Measurements from ENCODE around the gene CCDC136. TPM values are rescaled to one million over a fixed set of nuclear protein-coding genes. Genes with fewer than 3 reads are reported as not detected.

The CCDC136 gene
- polyA plus RNA-seq, 4 donors = 0.22 to 4.5 (median 1.5) TPM

DNA sequence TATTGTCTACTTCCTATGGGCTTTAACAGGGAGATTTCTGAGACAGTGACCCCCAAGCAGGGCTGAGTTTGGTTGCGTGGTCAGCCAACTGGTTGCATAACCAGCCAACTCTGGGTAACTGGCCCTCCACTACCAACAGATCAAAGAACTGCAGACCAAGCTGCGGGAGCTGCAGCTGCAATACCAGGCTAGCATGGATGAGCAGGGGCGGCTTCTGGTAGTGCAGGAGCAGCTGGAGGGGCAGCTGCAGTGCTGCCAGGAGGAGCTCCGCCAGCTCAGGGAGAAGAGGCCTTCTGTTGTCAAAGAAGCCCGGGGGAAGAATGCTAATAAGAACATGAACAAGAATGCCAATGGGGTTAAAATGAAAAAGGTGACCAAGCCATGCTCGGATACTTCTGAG lies 22.7 kb downstream of the CCDC136 start:
- WGBS, 3 donors = 86 to 90% (median 88%) methylated on average over 6 of the region's 6 CpGs
- DNase-seq (no peak), FAIRE-seq (no peak)
- Histone ChIP-seq H3K36me3 (ENCODE audit: control insufficient read depth in 3 of 3, insufficient read depth in 2 of 3, low read depth in 1 of 3, low read length in 3 of 3) (peaks cover 0 to 6% (median 0%) of the 10 kb centered on the region in 3 donors), H3K27me3 (ENCODE audit: control insufficient read depth in 3 of 3, insufficient read depth in 3 of 3, low read length in 3 of 3) (no peaks in the 10 kb centered on the region), H3K4me1 (ENCODE audit: control insufficient read depth in 3 of 3, insufficient read depth in 2 of 3, low read depth in 1 of 3, low read length in 2 of 3) (peaks cover 0 to 9% (median 0%) of the 10 kb centered on the region in 3 donors), H3K4me3 (ENCODE audit: low read depth in 1 of 3, low read length in 3 of 3) (no peak overlapping the region), H3K27ac (ENCODE audit: low read depth in 1 of 3, low read length in 2 of 3) (no peak overlapping the region), H3K9me3 (ENCODE audit: control insufficient read depth in 2 of 2, insufficient read depth in 1 of 2, low read depth in 1 of 2, low read length in 1 of 2) (no peaks in the 10 kb centered on the region)

DNA sequence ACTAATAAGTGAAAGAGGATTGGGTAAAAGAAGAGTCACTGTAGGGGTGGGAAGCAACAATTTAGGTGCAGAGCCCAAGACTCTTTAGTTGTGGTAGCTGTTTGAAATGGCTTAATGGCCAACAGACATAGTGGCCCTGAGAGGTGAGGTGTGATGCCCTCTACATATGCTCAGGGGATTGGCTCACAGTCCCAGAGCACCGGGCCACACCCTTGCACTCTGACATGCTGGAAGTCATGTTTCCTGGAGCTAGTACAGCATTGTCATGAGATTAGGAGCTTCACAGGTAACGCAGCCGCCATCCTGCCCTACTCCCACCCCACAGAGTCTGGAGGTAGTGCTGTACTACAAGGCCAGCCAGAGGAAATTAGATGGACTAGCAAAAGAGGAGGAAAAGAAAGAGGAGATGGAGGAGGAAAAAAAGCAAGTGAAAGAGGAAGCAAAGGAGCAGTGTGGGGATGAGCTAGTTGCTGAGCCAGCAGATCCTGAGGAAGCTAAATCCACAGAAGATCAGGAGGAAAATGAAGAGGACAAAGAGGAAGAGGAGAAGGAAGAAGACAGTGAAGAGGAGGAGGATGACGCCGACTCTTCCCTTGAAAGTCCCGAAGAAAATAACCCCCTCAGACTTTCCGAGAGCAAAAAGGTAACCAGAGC lies 23.6 kb downstream of the CCDC136 start:
- peak; percentile 28 to 33 for DNase-seq
- H3K4me1 ChIP-seq (ENCODE audit: control insufficient read depth in 3 of 3, insufficient read depth in 2 of 3, low read depth in 1 of 3, low read length in 2 of 3) = peaks cover 0 to 9% (median 0%) of the 10 kb centered on the region in 3 donors
- WGBS, 3 donors = 69 to 79% (median 75%) methylated on average over 7 of the region's 7 CpGs
- no peak overlapping the region for H3K27ac ChIP-seq (ENCODE audit: low read depth in 1 of 3, low read length in 2 of 3)
- FAIRE-seq = no peak
- no peaks in the 10 kb centered on the region for H3K27me3 ChIP-seq (ENCODE audit: control insufficient read depth in 3 of 3, insufficient read depth in 3 of 3, low read length in 3 of 3)
- peaks cover 0 to 4% (median 0%) of the 10 kb centered on the region in 3 donors for H3K36me3 ChIP-seq (ENCODE audit: control insufficient read depth in 3 of 3, insufficient read depth in 2 of 3, low read depth in 1 of 3, low read length in 3 of 3)
- H3K9me3 ChIP-seq (ENCODE audit: control insufficient read depth in 2 of 2, insufficient read depth in 1 of 2, low read depth in 1 of 2, low read length in 1 of 2) = no peaks in the 10 kb centered on the region
- H3K4me3 ChIP-seq (ENCODE audit: low read depth in 1 of 3, low read length in 3 of 3) = no peak overlapping the region

DNA sequence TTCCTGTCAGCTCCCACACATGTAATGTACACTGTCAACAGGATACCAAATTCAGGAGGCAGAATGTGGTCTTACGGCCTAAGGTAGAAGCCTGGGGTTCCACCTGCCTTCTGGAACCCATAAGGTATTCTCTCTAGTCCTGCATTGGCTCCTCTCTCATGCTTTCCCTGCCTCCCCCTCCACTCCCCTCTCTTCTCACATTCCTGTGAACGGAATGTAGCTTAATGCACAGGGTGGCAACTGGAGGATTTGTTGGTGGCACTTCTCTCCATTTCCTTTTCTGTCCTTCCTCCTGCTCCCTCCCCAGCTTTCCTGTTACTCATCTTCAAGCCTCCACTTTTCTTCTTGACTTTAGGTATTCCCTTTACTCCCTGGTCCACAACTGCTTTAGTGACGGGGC lies 26.9 kb downstream of the CCDC136 start:
- FAIRE-seq = no peak
- Histone ChIP-seq H3K27me3 (ENCODE audit: control insufficient read depth in 3 of 3, insufficient read depth in 3 of 3, low read length in 3 of 3) (peaks cover 0 to 2% (median 0%) of the 10 kb centered on the region in 3 donors), H3K4me1 (ENCODE audit: control insufficient read depth in 3 of 3, insufficient read depth in 2 of 3, low read depth in 1 of 3, low read length in 2 of 3) (peaks cover 0 to 3% (median 0%) of the 10 kb centered on the region in 3 donors), H3K4me3 (ENCODE audit: low read depth in 1 of 3, low read length in 3 of 3) (no peak overlapping the region), H3K36me3 (ENCODE audit: control insufficient read depth in 3 of 3, insufficient read depth in 2 of 3, low read depth in 1 of 3, low read length in 3 of 3) (no peaks in the 10 kb centered on the region), H3K9me3 (ENCODE audit: control insufficient read depth in 2 of 2, insufficient read depth in 1 of 2, low read depth in 1 of 2, low read length in 1 of 2) (no peaks in the 10 kb centered on the region), H3K27ac (ENCODE audit: low read depth in 1 of 3, low read length in 2 of 3) (no peak overlapping the region)
- no peak for DNase-seq
- WGBS, 3 donors = 79 to 88% (median 86%) methylated on average over 3 of the region's 3 CpGs

DNA sequence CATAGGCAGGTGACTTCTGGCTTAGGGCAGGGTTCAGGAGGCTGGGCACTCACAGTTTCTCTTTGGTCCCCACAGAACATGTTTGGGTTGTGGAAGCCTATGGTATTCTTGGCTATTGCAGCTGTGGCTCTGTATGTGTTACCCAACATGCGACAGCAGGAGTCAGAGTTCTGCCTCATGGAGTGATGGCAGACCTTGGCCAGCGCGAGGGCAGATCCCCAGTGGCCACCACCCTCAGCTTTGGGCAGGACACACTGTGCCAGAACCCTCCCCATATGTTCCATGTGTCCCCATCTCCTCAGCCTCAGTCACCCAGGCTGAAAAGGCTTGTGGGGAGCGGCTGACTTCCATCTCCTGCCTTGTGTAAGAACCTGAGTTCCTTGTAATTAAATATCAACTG lies 30.0 kb downstream of the CCDC136 start:
- 90 to 100% (median 95%) methylated on average over 4 of the region's 4 CpGs for WGBS, 3 donors
- Histone ChIP-seq H3K4me1 (ENCODE audit: control insufficient read depth in 3 of 3, insufficient read depth in 2 of 3, low read depth in 1 of 3, low read length in 2 of 3) (peaks cover 0 to 9% (median 0%) of the 10 kb centered on the region in 3 donors), H3K27ac (ENCODE audit: low read depth in 1 of 3, low read length in 2 of 3) (no peak overlapping the region), H3K36me3 (ENCODE audit: control insufficient read depth in 3 of 3, insufficient read depth in 2 of 3, low read depth in 1 of 3, low read length in 3 of 3) (no peaks in the 10 kb centered on the region), H3K9me3 (ENCODE audit: control insufficient read depth in 2 of 2, insufficient read depth in 1 of 2, low read depth in 1 of 2, low read length in 1 of 2) (no peaks in the 10 kb centered on the region), H3K27me3 (ENCODE audit: control insufficient read depth in 3 of 3, insufficient read depth in 3 of 3, low read length in 3 of 3) (peaks cover 0 to 2% (median 0%) of the 10 kb centered on the region in 3 donors), H3K4me3 (ENCODE audit: low read depth in 1 of 3, low read length in 3 of 3) (no peak overlapping the region)
- FAIRE-seq (no peak), DNase-seq (no peak)

DNA sequence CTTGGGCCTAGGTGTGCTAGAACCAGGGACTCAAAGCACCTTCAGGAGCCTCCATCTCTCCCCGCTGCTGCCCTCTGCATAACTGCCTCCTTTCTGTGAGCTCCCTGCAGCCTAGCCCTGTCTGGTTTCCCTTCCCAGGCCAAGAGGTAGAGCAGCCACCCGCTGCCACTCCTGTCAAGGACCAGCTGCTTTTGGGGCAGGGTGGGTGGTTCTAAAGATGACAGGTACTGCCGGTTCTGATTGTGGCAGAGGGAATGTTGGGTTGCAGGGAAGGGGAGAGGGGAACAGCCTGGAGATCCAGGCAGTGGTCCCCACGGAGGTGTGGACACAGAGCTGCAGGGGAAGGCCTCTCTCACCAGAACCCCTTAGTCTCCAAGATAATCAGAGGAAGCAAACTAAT lies 34.7 kb downstream of the CCDC136 start:
- Histone ChIP-seq H3K27ac (ENCODE audit: low read depth in 1 of 3, low read length in 2 of 3) (peak overlapping the region in 1 of 3 donors; percentile 89), H3K36me3 (ENCODE audit: control insufficient read depth in 3 of 3, insufficient read depth in 2 of 3, low read depth in 1 of 3, low read length in 3 of 3) (no peaks in the 10 kb centered on the region), H3K4me3 (ENCODE audit: low read depth in 1 of 3, low read length in 3 of 3) (no peak overlapping the region), H3K4me1 (ENCODE audit: control insufficient read depth in 3 of 3, insufficient read depth in 2 of 3, low read depth in 1 of 3, low read length in 2 of 3) (peaks cover 0 to 47% (median 0%) of the 10 kb centered on the region in 3 donors), H3K9me3 (ENCODE audit: control insufficient read depth in 2 of 2, insufficient read depth in 1 of 2, low read depth in 1 of 2, low read length in 1 of 2) (no peaks in the 10 kb centered on the region), H3K27me3 (ENCODE audit: control insufficient read depth in 3 of 3, insufficient read depth in 3 of 3, low read length in 3 of 3) (peaks cover 0 to 19% (median 7%) of the 10 kb centered on the region in 3 donors)
- WGBS, 3 donors = 83 to 92% (median 89%) methylated on average over 4 of the region's 4 CpGs
- no peak for FAIRE-seq
- no peak for DNase-seq

DNA sequence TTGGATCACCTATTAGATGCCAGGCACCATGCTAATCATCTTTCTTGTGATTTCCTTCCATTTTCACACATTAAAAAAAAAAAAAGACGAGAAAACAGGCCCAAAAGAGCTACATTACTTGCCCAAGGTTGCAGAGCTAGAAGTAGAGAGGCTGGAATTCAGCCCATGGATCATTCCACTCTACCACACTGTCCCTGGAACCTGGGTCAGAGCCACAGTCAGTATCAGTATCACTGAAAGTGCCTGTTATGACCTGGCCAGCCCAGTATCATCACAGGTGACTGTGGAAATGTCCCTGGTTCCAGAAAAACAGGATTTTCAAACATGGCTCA lies 35.1 kb downstream of the CCDC136 start:
- Histone ChIP-seq H3K27me3 (ENCODE audit: control insufficient read depth in 3 of 3, insufficient read depth in 3 of 3, low read length in 3 of 3) (peaks cover 0 to 23% (median 9%) of the 10 kb centered on the region in 3 donors), H3K36me3 (ENCODE audit: control insufficient read depth in 3 of 3, insufficient read depth in 2 of 3, low read depth in 1 of 3, low read length in 3 of 3) (no peaks in the 10 kb centered on the region), H3K9me3 (ENCODE audit: control insufficient read depth in 2 of 2, insufficient read depth in 1 of 2, low read depth in 1 of 2, low read length in 1 of 2) (no peaks in the 10 kb centered on the region), H3K4me3 (ENCODE audit: low read depth in 1 of 3, low read length in 3 of 3) (no peak overlapping the region), H3K27ac (ENCODE audit: low read depth in 1 of 3, low read length in 2 of 3) (peak overlapping the region in 1 of 3 donors; percentile 89), H3K4me1 (ENCODE audit: control insufficient read depth in 3 of 3, insufficient read depth in 2 of 3, low read depth in 1 of 3, low read length in 2 of 3) (peaks cover 0 to 51% (median 0%) of the 10 kb centered on the region in 3 donors)
- FAIRE-seq (no peak), DNase-seq (no peak)
- 68 to 82% (median 81%) methylated on average over 1 of the region's 1 CpG for WGBS, 3 donors

DNA sequence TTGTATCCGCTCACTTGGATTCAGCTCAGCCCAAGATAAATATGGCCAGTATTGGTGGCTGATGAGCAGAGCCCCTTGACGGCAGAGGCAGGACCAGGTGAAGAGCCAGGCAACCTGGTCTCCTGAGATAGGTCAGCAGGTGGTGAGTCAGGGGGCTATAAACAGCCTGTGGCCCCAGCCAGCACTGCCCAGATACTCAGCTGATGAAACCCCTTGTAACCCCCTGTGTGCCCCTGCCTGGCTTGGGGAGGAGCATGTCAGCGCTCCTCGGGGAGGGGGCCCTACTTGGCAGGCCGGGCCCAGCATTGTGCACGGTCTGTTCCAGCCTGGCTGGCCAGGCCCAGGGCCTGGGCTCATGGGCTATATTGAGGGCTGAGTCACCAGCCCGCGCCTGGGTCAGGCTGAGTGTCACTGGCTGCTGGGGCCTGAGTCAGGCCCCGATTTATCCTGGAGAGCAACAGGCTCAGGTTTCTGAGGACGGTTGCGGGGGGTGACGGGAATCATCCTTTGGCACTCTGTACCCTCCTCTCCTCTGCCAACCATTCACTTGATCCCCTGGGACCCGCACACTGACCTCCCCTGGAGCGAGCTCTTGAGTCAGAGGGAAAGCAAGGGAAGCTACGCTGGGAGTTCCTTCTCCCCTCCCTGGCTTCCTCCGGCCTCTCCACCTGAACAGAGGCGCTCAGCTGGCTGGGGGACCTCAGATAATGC lies 35.6 kb downstream of the CCDC136 start:
- FAIRE-seq (no peak), DNase-seq (peak in 1 of 2 donors; percentile 56)
- peaks cover 0 to 54% (median 0%) of the 10 kb centered on the region in 3 donors for H3K4me1 ChIP-seq (ENCODE audit: control insufficient read depth in 3 of 3, insufficient read depth in 2 of 3, low read depth in 1 of 3, low read length in 2 of 3)
- H3K9me3 ChIP-seq (ENCODE audit: control insufficient read depth in 2 of 2, insufficient read depth in 1 of 2, low read depth in 1 of 2, low read length in 1 of 2) = no peaks in the 10 kb centered on the region
- H3K36me3 ChIP-seq (ENCODE audit: control insufficient read depth in 3 of 3, insufficient read depth in 2 of 3, low read depth in 1 of 3, low read length in 3 of 3) = no peaks in the 10 kb centered on the region
- H3K4me3 ChIP-seq (ENCODE audit: low read depth in 1 of 3, low read length in 3 of 3) = no peak overlapping the region
- peak overlapping the region in 1 of 3 donors; percentile 89 for H3K27ac ChIP-seq (ENCODE audit: low read depth in 1 of 3, low read length in 2 of 3)
- H3K27me3 ChIP-seq (ENCODE audit: control insufficient read depth in 3 of 3, insufficient read depth in 3 of 3, low read length in 3 of 3) = peaks cover 0 to 28% (median 9%) of the 10 kb centered on the region in 3 donors
- WGBS, 3 donors = 86 to 90% (median 87%) methylated on average over 16 to 17 of the region's 17 CpGs

DNA sequence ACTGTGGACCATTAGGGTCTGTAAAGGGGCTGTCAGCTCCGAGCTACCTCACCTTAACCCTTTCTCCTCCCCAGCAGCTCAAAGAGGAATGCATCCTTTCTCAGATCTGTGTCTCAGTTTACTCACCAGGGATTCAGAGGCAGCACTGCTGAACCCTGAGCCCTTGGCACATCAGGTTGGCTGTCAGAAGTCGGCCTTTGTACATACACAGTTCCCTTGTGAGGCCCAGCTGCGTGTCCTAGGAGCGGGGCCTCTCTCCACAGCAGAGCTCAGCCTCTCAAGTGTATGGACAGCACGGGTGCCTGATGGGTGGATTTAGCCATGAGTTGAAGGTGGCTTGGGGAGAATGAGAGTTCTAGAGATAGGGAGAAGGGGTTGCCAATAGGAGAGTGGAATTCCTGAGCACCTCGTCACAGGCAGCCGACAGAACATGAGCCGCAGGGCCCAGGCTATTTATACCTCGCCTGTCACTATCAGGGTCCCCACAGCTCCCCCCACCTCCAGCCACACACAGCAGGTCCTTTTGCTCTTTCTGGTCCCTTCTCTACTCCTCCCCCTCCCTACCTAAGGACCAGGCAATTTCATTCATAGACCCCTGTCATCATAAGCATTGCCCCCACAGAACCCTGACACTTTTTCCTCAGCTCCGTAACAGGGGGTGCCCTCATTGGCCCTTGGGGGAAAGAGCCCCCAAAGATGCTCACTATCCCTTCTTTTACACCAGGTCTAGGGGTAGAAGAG lies 36.4 kb downstream of the CCDC136 start:
- no peak overlapping the region for H3K4me3 ChIP-seq (ENCODE audit: low read depth in 1 of 3, low read length in 3 of 3)
- FAIRE-seq (no peak), DNase-seq (peak; percentile 32 to 89)
- peaks cover 0 to 62% (median 0%) of the 10 kb centered on the region in 3 donors for H3K4me1 ChIP-seq (ENCODE audit: control insufficient read depth in 3 of 3, insufficient read depth in 2 of 3, low read depth in 1 of 3, low read length in 2 of 3)
- H3K27me3 ChIP-seq (ENCODE audit: control insufficient read depth in 3 of 3, insufficient read depth in 3 of 3, low read length in 3 of 3) = peaks cover 0 to 36% (median 9%) of the 10 kb centered on the region in 3 donors
- peak overlapping the region in 1 of 3 donors; percentile 89 for H3K27ac ChIP-seq (ENCODE audit: low read depth in 1 of 3, low read length in 2 of 3)
- no peaks in the 10 kb centered on the region for H3K36me3 ChIP-seq (ENCODE audit: control insufficient read depth in 3 of 3, insufficient read depth in 2 of 3, low read depth in 1 of 3, low read length in 3 of 3)
- H3K9me3 ChIP-seq (ENCODE audit: control insufficient read depth in 2 of 2, insufficient read depth in 1 of 2, low read depth in 1 of 2, low read length in 1 of 2) = no peaks in the 10 kb centered on the region
- 48 to 66% (median 49%) methylated on average over 10 of the region's 10 CpGs for WGBS, 3 donors
